GM12878 (cell line): Measurements from ENCODE around the gene EGFR. TPM values are rescaled to one million over a fixed set of nuclear protein-coding genes. Genes with fewer than 3 reads are reported as not detected.

ENCODE experiments used
- ATAC-seq: fragments of 200-7000 bp; cut with Tn5 transposase; 3 replicates; pipeline ENCODE4 v1.9.1; 2020; ENCODE audit warnings: mild to moderate bottlenecking, moderate library complexity
- BruUV-seq: library from RNA; stranded (reverse); fragments of 400-500 nt; replicated peaks from 2 replicates; lab custom pipeline; 2021; lab: Mats Ljungman, UMichigan
- CTCF ChIA-PET: fragments of 300-600 bp; sonication (Branson Sonifier 250); formaldehyde crosslinking; extraction: SDS; loops from one replicate; lab custom pipeline; 2021; ENCODE audit warnings: inconsistent platforms; lab: Yijun Ruan, JAX
- POLR2A ChIA-PET: fragments of 350-600 bp; formaldehyde crosslinking; extraction: SDS; loops from one replicate; lab custom pipeline; 2021; ENCODE audit warnings: inconsistent platforms; lab: Charles Lee
- RAD21 ChIA-PET: fragments of 300-600 bp; sonication (Branson Sonifier 250); formaldehyde crosslinking; loops from one replicate; lab custom pipeline; 2023; ENCODE audit warnings: antibody characterized with exemption; ENCODE audit not compliant: unreplicated experiment; lab: Charles Lee
- SMC1A ChIA-PET: fragments of 300-600 bp; sonication (Branson Sonifier 250); formaldehyde crosslinking; loops from one replicate; lab custom pipeline; 2023; ENCODE audit not compliant: unreplicated experiment, uncharacterized antibody; lab: Charles Lee
- DNase-seq: peaks from one replicate; pipeline ENCODE4 v3.0.0-alpha.2; 2011; ENCODE audit warnings: low read depth, low spot score
- FAIRE-seq: peaks from 3 replicates; lab custom pipeline; 2011; peaks lifted over from hg19 to GRCh38; lab: Jason Lieb, UNC
- H2AFZ ChIP-seq: 2 replicates; pipeline ENCODE4 v1.6.0; 2011; ENCODE audit warnings: low read depth, low read length, control low read depth; ENCODE audit not compliant: control insufficient read depth
- H3K27ac ChIP-seq: 2 replicates; pipeline ENCODE4 v1.5.1; 2011; ENCODE audit warnings: control low read depth; ENCODE audit not compliant: control insufficient read depth, insufficient read depth
- H3K27me3 ChIP-seq, 2 experiments: replicated peaks in 1 of 2; 2 replicates each; pipeline versions ENCODE4 v1.6.0 to v1.6.1; 2011; ENCODE audit warnings: low read length in 1 of 2; ENCODE audit not compliant: control insufficient read depth in 2 of 2, insufficient read depth in 2 of 2
- H3K36me3 ChIP-seq, 2 experiments: 2 replicates each; pipeline ENCODE4 v1.5.1; 2011; ENCODE audit warnings: low read length in 1 of 2; ENCODE audit not compliant: control insufficient read depth in 2 of 2, insufficient read depth in 2 of 2
- H3K4me1 ChIP-seq: 2 replicates; pipeline ENCODE4 v1.6.1; 2011; ENCODE audit warnings: mild to moderate bottlenecking, low read length, moderate library complexity, mixed read lengths; ENCODE audit not compliant: control insufficient read depth, insufficient read depth
- H3K4me2 ChIP-seq: 2 replicates; pipeline ENCODE4 v1.6.0; 2011; ENCODE audit warnings: control low read depth; ENCODE audit not compliant: control insufficient read depth, insufficient read depth
- H3K4me3 ChIP-seq: fragments of 200-600 bp; sonication (generic); 2 replicates; pipeline ENCODE4 v1.5.1; 2016
- H3K79me2 ChIP-seq: 2 replicates; pipeline ENCODE4 v1.6.0; 2011; ENCODE audit warnings: low read length; ENCODE audit not compliant: control insufficient read depth, insufficient read depth
- H3K9ac ChIP-seq: 2 replicates; pipeline ENCODE4 v1.8.0; 2011; ENCODE audit warnings: low read length, control low read depth, mixed read lengths; ENCODE audit not compliant: control insufficient read depth, insufficient read depth
- H3K9me3 ChIP-seq: replicated peaks from 3 replicates; pipeline ENCODE4 v1.5.1; 2011; ENCODE audit warnings: mild to moderate bottlenecking, low read length; ENCODE audit not compliant: control insufficient read depth, insufficient read depth
- H4K20me1 ChIP-seq: 2 replicates; pipeline ENCODE4 v1.6.0; 2011; ENCODE audit not compliant: control insufficient read depth, insufficient read depth
- CBFB ChIP-seq: IDR thresholded peaks from 2 replicates; pipeline ENCODE4 v1.6.1; 2016; ENCODE audit warnings: antibody characterized with exemption, low read depth
- CREM ChIP-seq: IDR thresholded peaks from 2 replicates; pipeline ENCODE4 v1.6.1; 2014; ENCODE audit warnings: antibody characterized with exemption, low read depth
- HDAC2 ChIP-seq: fragments of 200-600 bp; sonication (generic); IDR thresholded peaks from 2 replicates; pipeline ENCODE4 v1.6.1; 2017
- IRF4 ChIP-seq: IDR thresholded peaks from 2 replicates; pipeline ENCODE4 v1.6.1; 2011; ENCODE audit warnings: low read depth, low read length
- POU2F2 ChIP-seq: IDR thresholded peaks from 3 replicates; pipeline ENCODE4 v1.6.1; 2011; ENCODE audit warnings: low read depth, mild to moderate bottlenecking, low read length, borderline replicate concordance
- RBBP5 ChIP-seq: fragments of 200-600 bp; sonication (generic); conservative IDR thresholded peaks from 2 replicates; pipeline ENCODE4 v1.6.1; 2016
- SKIL ChIP-seq: fragments of 450-650 bp; IDR thresholded peaks from 2 replicates; pipeline ENCODE4 v1.6.1; 2017; ENCODE audit warnings: mild to moderate bottlenecking, low read depth, inconsistent platforms; ENCODE audit not compliant: poor library complexity, severe bottlenecking
- SP1 ChIP-seq: IDR thresholded peaks from one replicate; pipeline ENCODE4 v1.6.1; 2011; ENCODE audit warnings: low read depth, low read length
- SREBF2 ChIP-seq: IDR thresholded peaks from 2 replicates; pipeline ENCODE4 v1.6.1; 2012; ENCODE audit warnings: mild to moderate bottlenecking, low read length
- ZNF207 ChIP-seq: fragments of 450-650 bp; IDR thresholded peaks from 2 replicates; pipeline ENCODE4 v1.6.1; 2014; ENCODE audit warnings: antibody characterized with exemption, mild to moderate bottlenecking, borderline replicate concordance
- WGBS: methylation state at CpG from one replicate; pipeline ENCODE4 v1.1.6; 2016; ENCODE audit warnings: low lambda C conversion rate; ENCODE audit not compliant: insufficient replicate concordance, insufficient coverage; ENCODE audit errors: missing lambda C conversion rate; 5-methylcytosine and 5-hydroxymethylcytosine counted together
- in situ Hi-C: fragments of 300-500 bp; cut with MboI; formaldehyde crosslinking; loops from 9 replicates; pipeline ENCODE4 v1.14.3; 2018; ENCODE audit warnings: mixed read lengths
- intact Hi-C: fragments of 100-400 bp; cut with micrococcal nuclease; formaldehyde crosslinking; loops from one replicate; pipeline ENCODE4 v1.14.2; 2022; ENCODE audit not compliant: unreplicated experiment
- polyA plus RNA-seq, 11 experiments: library from polyadenylated mRNA; depleted of rRNA in 4 of 11; unstranded in 6 of 11; stranded (reverse) in 5 of 11; fragments of >200 nt; fragmentation: Nextera tagmentation in 4 of 11; fragmentation: Illumina TruSeq in 1 of 11; extraction: Ambion mirVana in 4 of 11; extraction: Trizol in 1 of 11; gene quantifications; 1 replicate in 1 of 11; 2 replicates in 10 of 11; pipeline versions ENCODE4 v1.2.1 to v1.2.3, GENCODE V29; 2011 to 2016; ENCODE audit warnings: inconsistent platforms in 2 of 11, missing spikeins in 2 of 11, low read depth in 1 of 11
- total RNA-seq, 4 experiments: library from RNA; depleted of rRNA in 3 of 4; stranded (reverse); fragments of >200 nt in 3 of 4; fragmentation: Illumina TruSeq in 1 of 4; extraction: Trizol in 1 of 4; gene quantifications; 2 replicates each; pipeline versions ENCODE4 v1.2.1 to v1.2.3, GENCODE V29; 2013 to 2021

Gene EGFR
- total and polyA plus RNA-seq, 10 of the 15 experiments (the other 5 are each of a cell fraction or from before 2014, with no cell fraction given), result 0.01 to 0.31 TPM; not detected in 8

GRCh38 chr7:55131142-55131929 is 112.5 kb downstream of the EGFR start:
- CTCF ChIA-PET, result no interaction called here

More at GRCh38 chr7:55131142-55131929, 112.5 kb downstream of the EGFR start:
- H3K27me3 ChIP-seq, result no peaks in the 10 kb centered on the region
- H2AFZ ChIP-seq, result no peak overlapping the region
- H4K20me1 ChIP-seq, result no peaks in the 10 kb centered on the region
- BruUV-seq, result no TSS peak
- no peaks in the 10 kb centered on the region for H3K36me3 ChIP-seq
- FAIRE-seq (no peak), ATAC-seq (no peak; the same call in 2 of the 3 replicates), DNase-seq (no peak)
- WGBS, result 36% methylated on average over 16 of the region's 17 CpGs
- H3K4me1 ChIP-seq, result peaks cover 3% of the 10 kb centered on the region; the same call in 1 of the 2 replicates
- ChIA-PET POLR2A (interaction anchor here (1.3 kb wide), 1 partner anchor 9 kb away, joined by 4 read pairs; no protein-coding TSS in a partner anchor), SMC1A (interaction anchor here (0.6 to 2.0 kb wide), 4 partner anchors 11 to 253 kb away, joined by 3 to 6 read pairs (median 4); no protein-coding TSS in a partner anchor), RAD21 (interaction anchor here (1.5 to 2.1 kb wide), 3 partner anchors 65 to 124 kb away, joined by 5 to 9 read pairs (median 6); no protein-coding TSS in a partner anchor)
- intact Hi-C loops, result no loop called here
- no peak overlapping the region for H3K4me2 ChIP-seq
- no peak overlapping the region for H3K9ac ChIP-seq
- H3K4me3 ChIP-seq, result no peak overlapping the region
- H3K79me2 ChIP-seq, result no peaks in the 10 kb centered on the region
- in situ Hi-C loops, result no loop called here
- no peak overlapping the region for H3K27ac ChIP-seq
- no peak for TF ChIP-seq SREBF2
- TF ChIP-seq POU2F2, result no peak
- no peak for TF ChIP-seq CREM
- no peak for TF ChIP-seq IRF4
- TF ChIP-seq RBBP5, result no peak
- no peak for TF ChIP-seq SKIL
- no peak for TF ChIP-seq ZNF207
- no peak for TF ChIP-seq SP1
- no peak for TF ChIP-seq HDAC2
- TF ChIP-seq CBFB, result no peak
- H3K9me3 ChIP-seq, result no peaks in the 10 kb centered on the region; the same call in 2 of the 3 replicates
